ENCODE data around the gene EML1.

EML1 gene

DNA sequence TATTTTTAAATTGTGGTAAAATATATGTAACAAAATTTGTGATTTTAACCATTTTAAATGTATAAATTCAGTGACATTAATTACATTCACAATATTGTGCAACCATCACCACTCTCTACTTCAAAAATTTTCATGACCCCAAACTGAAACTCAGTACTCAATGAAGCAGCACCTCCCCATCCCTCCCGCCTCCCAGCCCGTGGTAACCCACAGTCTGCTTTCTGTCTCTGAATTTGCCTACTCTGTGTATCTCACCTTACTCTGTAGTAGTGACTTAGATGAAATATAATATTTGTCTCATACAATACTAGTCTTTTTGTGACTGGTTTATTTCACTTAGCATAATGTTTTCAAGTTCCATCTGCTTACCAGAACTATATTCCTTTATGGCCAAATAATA, 36.2 kb downstream of the EML1 start:
- no peak for DNase-seq (ENCODE audit: low spot score)

DNA sequence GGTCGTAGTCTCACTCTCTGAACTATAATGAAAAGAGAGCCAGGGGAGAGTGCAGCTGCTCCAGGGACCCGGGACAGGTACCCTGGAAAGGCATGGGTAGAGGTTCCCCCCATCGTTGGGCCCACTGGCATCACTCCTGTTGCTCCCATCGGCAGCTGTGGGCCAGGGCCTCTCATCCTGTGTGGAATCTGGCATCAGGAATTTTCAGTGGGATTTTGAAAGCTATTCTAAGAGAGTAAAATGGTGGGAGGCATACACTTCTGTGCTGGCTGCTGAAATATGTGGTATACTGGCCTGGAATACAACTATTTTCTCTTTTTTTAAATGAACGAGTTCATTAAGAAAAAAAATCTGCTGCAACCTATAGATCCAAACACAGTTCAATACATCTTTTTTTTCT, 38.1 kb downstream of the EML1 start:
- no peak for DNase-seq (ENCODE audit: low spot score)

DNA sequence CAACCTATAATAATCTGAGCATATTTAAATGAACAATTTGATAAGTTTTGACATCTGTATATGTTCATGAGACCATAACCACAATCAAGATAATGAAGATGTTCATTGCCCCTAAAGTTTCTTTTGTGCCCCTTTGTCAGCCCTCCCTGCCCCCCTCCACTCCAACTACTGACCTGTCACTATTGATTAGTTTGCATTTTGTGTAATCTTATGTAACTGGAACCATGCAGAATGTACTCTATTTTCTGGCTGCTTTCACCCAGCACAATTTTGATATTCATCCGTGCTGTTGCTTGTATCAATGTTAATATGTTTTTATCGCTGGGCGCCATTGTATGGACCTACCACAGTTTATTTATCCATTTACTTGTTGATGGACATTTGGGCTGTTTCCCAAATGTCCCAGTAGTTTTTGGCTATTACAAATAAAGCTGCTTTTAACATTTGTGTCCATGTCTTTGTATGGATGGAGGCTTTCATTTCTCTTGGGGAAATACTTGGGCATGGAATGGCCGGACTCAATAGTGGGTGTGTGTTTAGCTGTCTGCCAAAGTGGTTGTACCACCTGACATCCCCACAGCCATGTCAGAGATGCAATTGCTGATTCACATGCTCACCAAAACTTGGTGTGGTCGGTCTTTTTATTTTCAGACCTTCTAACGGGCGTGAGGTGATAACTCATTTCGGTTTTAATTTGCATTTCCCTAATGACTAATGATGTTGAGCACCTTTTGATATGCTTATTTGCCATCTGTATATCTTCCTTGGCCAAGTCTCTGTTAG, 38.9 kb downstream of the EML1 start:
- no peak for DNase-seq (ENCODE audit: low spot score)

DNA sequence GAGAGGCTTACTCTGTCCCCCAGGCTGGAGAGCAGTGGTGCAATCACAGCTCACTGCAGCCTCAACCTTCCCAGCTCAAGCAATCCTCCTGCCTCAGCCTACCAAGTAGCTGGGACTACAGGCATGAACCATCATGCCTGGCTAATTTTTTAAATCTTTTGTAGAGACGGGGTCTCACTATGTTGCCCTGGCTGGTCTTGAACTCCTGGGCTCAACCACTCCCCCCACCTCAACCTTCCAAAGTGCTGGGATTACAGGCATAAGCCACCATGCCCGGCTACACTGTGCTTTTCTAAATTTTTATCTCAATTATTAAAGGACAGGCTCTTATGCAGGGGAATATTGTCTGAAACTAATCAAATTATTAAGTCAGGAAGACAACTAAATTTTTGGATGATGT, 44.6 kb downstream of the EML1 start:
- DNase-seq (ENCODE audit: low spot score): no peak

DNA sequence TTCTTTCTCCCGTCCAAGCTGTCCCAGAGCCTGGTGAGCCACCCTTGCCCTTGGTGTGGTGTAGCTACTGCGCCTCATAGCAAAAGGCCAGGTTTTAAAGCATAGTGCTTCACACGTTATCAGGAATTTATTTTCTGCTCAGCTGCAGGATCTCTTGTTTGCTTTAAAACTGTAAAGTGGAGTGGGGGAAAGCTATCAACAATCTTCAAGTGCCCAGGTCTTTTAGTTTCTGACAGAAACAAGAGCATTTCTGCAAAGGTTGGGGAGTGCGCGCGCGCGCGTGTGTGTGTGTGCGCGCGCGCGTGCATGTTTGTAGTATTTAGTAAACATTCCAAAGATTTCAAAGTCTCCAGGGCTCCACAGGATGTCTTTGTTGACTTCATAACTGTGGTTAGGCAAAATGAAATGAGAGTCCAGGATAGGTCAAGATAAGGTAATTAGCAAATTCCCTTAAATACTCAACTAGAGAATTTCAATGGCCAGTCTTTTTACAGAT, 45.5 kb downstream of the EML1 start:
- peak; percentile 66 for DNase-seq (ENCODE audit: low spot score)

DNA sequence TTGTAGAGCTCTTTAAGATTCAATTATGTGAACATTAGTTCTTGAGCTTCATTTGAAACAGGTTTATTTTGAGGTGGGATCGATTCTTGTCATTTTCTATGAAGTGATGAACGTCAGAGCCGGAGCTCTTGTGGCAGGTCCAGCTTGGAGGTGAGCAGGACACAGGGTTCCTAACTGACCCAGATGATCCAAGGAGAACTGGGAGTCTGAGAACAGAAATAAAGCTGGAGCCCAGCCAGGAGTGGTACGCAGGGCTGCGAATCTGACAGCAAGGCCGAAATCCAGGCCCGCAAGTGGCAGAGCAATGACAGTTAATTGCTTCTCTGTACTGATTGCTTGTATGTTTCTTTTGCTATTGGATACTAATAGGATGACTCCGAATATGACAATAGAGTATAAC, 46.5 kb downstream of the EML1 start:
- no peak for DNase-seq (ENCODE audit: low spot score)

DNA sequence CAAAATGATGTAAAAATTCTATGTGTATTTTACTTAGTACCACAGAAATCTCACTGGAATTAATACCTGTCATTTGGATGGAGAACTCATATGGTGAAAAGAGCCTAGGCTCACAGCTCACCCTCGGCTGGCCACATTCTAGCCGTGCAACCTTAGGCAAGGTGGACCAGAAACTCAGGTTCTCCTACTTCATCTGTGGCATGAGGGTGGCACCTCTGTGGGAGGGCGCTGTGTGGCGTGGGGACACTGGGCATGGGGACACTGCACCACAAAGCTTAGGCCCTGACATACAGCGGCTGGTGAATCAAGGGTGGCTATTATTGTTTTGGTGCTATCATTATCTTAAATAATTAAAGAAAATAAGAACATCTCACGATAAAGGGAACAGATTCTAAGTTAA, 47.1 kb downstream of the EML1 start:
- DNase-seq (ENCODE audit: low spot score): no peak

DNA sequence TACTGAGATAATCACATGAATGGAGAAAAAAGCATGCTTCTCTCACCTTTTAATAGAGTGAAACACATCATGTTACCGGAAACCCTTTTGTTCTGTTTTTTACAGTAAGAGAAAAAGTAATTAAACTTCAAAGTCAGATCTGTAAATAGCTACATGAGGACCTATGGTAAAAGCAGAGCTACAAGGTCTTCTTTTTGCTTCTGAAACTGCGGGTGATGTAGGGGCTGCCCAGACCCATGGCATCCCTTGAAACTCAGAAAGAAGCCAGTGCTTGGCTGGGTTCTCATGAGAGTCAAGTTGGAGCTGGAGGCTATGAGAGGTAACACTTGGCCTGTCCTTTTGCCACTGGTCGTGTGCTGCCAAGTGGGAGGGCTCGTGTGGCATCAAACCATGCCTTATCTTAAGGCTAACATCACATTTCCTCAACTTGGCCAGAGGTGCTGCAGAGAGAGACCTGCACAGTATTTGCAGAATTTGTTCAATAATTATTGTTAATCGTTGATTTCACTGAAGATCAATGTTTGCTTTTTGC, 47.6 kb downstream of the EML1 start:
- no peak for DNase-seq (ENCODE audit: low spot score)

DNA sequence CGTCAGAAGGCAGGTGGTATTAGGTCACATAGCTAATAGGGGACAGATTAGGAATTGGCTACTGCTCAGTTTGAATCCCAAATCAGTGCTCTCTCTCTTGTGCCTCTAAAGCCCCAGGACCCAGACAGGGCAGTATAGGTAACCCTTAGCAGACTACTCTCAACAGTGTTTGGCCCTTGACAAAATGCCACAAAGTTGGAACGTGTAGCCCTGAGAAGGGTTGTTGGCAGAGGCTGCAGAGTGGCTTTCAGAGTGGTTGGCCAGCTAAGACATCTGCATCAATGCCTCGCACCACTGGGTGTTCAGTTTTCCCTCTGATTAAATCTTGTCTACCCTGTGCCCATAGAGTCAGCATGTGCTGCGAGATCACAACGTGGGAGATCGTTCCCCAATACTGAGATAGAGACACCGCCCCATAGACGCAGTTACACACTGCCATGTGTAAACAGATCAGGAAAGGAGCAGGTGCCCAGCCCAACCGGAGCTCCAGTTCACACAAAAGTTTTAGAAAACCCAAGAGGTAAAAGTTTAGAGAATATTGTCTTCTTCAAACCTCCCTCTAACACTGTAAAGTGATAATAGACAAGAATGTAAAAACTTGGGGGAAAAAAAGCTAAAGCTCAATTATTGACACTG, 48.3 kb downstream of the EML1 start:
- DNase-seq (ENCODE audit: low spot score): no peak

DNA sequence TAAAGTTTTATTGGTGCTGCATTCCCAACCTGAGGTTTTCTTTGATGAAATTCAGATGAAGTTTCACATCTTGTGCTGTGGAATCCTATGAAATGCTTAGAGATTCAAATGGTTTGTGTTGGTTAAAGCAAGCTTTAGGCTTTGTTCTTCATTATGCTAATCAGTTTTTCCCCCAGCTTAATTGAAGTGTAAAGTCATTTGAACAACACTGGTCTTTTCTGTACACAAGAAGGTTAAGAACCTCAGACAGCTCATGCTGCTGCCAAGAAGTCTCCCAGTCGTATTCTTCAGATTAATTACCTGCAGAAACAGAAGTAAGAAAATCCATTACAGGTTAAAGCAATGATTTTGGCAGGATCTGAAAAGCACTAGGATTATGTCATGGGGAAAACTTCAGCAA, 48.9 kb downstream of the EML1 start:
- no peak for DNase-seq (ENCODE audit: low spot score)

DNA sequence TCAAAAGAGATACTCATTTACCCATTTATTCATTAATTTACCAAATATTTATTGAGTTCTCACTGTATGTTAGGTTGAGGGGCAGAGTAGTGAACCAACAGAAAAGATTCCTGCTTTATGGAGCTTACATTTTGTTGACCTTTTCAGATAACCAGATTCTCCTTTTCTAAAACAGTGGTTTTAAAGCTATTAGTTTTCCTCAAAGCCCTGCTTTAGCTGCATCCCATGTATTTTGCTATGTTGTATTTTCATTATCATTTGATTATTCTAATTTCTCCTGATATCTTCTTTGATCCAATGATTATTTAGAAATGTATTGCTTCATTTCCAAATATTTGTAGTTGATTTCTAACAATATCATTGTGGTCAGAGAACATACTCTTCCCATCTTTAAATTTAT, 53.6 kb downstream of the EML1 start:
- no peak for DNase-seq (ENCODE audit: low spot score)

DNA sequence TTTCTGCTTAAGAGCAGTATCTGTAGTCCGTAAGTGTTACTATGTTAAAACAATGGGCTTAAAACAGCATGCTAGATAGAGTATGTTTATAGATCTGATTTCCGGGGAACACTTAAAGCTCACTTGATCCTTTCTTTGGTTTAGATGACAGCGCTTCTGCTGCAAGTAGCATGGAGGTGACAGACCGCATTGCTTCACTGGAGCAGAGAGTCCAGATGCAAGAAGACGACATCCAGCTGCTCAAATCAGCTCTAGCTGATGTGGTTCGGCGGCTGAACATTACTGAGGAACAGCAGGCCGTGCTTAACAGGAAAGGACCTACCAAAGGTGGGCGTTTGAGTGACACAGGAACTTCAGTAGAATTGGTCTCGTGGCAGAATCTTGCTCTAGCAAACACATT, 57.5 kb downstream of the EML1 start:
- no peak for DNase-seq (ENCODE audit: low spot score)

DNA sequence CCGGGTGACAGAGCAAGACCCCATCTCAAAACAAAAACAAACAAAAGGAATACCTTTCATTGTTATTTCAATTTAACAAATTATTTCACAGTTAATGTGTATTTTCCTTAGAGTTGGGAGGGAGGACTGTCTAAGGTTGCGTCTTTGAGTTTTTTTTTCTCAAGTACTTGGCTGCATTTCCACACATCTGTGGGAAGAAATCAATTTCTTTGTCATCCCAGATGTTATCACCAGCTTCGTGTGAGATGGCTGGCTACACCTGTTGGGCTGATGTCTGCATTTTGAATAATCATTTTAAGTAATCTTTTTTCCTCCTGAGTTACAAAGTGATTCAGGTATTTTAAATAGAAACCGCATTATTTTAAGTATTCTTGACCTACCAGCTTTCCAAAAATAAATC, 59.4 kb downstream of the EML1 start:
- DNase-seq (ENCODE audit: low spot score): no peak

DNA sequence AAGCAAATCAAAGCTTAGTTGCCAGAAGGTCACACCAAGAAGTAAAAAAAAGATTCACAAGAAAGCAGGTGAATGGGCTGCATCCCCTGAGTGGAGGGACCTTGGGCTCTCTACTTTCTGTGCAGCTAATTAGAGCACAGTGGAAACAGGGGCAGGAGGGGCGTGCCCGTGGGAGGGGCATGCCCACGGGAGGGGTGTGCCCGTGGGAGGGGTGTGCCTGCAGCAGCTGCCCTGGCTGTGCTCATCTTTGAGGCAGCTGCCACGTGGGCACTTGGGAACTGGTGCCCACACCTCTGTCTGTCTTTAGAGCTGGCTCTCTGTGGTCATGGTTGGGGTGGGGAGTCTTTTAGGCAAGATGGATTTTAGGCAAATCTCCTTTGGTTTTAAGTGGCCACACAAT, 60.0 kb downstream of the EML1 start:
- DNase-seq (ENCODE audit: low spot score): no peak

DNA sequence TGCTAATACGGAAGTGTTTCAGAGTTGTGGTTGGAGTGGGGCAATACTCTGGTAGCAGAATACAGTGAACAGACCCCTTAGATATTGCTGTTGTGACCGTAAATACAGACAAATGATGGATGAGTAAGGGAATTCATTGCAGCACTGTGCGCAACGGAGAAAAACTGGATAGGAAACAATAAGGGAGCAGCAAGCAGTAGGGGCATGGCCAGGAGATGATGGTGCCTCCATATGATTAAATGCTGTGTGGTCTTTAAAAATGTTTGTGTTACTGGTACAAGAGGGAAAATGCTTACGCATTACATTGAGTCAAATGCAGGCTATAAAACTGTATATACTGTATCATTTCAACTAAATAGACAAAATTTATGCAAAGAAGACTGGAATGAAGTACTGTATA, 61.6 kb downstream of the EML1 start:
- no peak for DNase-seq (ENCODE audit: low spot score)

DNA sequence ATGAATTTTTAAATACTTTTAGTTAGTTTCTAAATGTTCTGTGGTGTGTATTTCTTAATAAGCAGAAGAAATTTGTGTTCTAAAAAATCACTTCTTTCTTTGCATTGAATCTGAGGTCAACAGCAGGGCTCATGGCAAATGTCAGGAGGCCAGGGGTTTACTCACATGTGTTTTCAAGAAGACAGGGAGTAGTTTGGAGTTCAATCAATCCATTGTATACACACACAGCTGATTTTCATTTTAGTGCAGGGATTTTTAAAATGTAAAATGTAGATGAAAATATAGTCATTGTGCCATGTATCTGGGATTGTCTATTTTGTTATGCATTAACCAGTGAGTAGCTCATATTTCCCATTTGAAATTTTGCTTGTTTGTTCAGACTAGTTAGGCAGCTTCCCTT, 62.1 kb downstream of the EML1 start:
- DNase-seq (ENCODE audit: low spot score): no peak

DNA sequence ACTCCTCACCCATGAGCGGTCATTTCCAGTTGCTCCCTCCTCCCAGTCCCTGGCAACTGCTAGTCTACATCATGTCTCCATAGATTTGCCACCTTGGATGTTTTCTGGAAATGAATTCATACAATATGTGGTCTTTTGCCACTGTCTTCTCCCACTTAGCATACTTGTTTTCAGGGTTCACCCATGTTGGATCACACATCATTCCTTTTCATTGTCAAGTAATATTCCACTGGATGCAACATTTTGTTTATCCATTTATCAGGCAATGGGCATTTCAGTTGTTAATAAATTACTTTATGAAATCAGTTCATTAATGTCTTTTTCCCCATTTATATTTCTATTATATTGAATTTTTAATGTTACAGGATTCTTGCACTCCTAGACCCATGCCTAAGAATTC, 64.3 kb downstream of the EML1 start:
- DNase-seq (ENCODE audit: low spot score): no peak

DNA sequence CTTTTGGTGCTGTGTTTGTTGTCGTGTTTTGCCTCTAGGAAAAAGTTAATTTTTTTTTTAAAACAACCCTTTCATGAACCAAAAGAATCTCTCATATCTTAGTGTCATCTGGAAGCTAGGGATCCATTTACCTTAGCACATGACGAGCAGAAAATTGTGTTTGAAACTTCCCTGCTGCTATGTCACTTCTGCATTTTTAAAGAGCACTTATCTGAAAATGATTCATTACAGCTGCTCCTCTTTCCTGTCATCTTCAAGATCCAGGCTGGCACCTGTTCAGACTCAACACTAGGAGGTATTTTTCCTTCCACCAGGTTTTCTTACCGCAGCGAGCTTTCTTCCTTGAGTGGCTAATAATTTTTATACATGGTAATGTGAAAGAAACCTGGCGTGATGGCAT, 67.0 kb downstream of the EML1 start:
- no peak for DNase-seq (ENCODE audit: low spot score)

DNA sequence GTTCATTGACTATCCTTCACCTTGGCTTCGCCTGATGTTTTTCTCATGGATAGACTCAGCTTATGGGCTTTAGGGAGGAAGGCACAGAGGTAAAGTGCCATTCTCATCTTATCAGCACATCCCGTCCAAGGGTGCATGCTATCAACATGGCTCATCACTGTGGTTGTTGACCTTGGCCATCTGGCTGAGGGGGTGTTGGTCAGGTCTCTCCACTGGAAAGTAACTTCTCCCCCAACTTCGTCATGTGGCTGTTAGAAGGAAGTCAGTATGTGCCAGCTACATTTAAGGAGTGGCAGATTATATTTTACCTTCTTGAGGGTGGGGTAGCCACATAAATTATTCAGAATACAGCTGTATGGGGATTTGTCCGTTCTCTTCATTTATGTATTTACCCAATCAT, 68.9 kb downstream of the EML1 start:
- no peak for DNase-seq (ENCODE audit: low spot score)

DNA sequence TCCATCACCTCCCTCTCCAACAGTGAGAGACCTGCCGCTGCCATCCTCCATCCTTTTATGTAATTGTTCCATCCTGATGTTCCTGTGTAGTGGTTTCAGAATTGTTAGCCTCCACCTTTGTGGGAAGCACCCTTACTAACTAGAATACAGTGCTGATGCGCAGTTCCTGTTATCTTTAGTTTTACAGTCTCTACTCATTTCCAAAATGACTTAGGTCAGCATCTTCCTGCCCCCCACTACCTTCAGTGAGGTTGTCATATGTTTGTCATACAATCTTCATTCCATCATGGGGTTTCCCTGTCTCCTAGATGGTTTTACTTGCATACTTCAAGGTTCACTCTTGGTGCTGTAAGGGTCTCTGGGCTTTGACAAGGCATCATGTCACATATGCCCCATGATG, 69.8 kb downstream of the EML1 start:
- no peak for DNase-seq (ENCODE audit: low spot score)

DNA sequence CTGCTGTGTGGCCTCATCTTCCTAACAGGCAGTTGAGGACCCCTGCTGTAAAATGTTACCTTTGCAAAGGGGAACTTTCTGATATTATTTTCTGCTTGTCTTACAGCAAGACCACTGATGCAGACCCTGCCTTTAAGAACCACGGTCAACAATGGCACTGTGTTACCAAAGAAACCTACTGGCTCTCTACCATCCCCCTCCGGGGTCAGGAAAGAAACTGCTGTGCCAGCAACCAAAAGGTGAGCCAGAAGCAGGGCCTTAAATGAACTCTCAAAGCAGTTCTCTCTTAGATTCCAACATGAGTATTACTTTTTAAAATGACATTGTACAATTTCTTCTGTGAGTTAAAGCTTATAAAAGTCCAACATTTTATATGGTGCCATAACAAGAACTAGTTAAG, 72.2 kb downstream of the EML1 start:
- no peak for DNase-seq (ENCODE audit: low spot score)

DNA sequence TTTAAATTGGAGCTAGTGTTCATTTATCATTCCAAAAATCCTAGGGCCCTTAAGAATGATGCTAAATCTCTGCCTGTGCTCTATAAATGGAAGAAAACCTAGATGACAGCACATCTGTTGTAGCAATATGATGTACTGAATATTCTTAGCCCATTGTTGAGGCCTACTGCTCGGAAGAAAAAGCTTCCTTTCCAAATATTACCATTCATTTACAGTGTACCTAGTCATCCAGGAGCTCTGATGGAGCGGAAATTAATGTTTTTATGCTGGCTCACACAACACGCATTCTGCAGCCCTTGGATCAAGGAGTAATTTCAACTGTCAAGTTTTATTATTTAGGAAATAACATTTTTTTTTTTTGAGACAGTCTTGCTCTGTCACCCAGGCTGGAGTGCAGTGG, 77.4 kb downstream of the EML1 start:
- DNase-seq (ENCODE audit: low spot score): no peak

DNA sequence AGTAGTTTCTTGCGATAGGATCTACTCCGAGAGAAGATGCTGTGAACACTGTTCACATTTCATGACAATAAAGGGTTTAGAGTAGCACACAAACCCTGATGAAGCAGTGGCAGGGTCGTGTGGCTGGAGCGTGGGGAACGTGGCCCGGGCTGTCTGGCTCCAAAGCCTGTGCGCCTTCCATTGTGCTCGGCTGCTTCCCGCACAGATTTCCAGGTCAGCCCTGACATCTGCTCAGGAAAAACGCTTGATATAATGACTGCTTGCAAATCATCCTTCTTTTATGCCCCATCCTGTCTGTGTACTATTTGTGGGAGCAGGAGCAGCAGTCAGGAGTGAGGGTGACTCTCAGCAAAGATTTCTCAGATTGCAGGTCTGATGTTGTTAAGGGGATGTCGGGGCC, 78.6 kb downstream of the EML1 start:
- no peak for DNase-seq (ENCODE audit: low spot score)
